NCI-H2227 (cell line): ENCODE measurements around the gene PBX2.
A peak's percentile ranks its signal among the peaks of the same experiment; 100 is the strongest.
"Not testable (repeated sequence)": the region's sequence is repeated elsewhere in the genome, so short reads cannot be mapped to it uniquely, and the experiment has no call there.

Experiments used
- DNase-seq: peaks from one replicate; lab custom pipeline; 2025; ENCODE audit not compliant: unreplicated experiment; lab: John Stamatoyannopoulos, UW

The PBX2 gene

GRCh38 chr6:32187725-32188380 is 2.1 kb downstream of the PBX2 start:
- not testable (repeated sequence) for DNase-seq

GRCh38 chr6:32187009-32187709 is 2.8 kb downstream of the PBX2 start:
- no peak for DNase-seq

- DNase-seq, result not testable (repeated sequence)
These were observed 3.7 kb downstream of the PBX2 start for GRCh38 chr6:32186151-32186840.

- DNase-seq, result peak; percentile 74
These were observed 4.3 kb downstream of the PBX2 start for GRCh38 chr6:32185681-32186131.

GRCh38 chr6:32184084-32184640 is 5.8 kb downstream of the PBX2 start, which contains the start of gene AGER:
AGER (minus strand) TSS chr6:32184253; CDS start chr6:32184222, 31 bp downstream.
- no peak for DNase-seq

- no peak for DNase-seq
These were observed 6.4 kb downstream of the PBX2 start for GRCh38 chr6:32183483-32184083.

- DNase-seq, result no peak
These were observed 7.0 kb downstream of the PBX2 start for GRCh38 chr6:32183030-32183429.

- no peak for DNase-seq
These were observed 7.4 kb downstream of the PBX2 start for GRCh38 chr6:32182555-32182981.

GRCh38 chr6:32181915-32182529 is 8.0 kb downstream of the PBX2 start:
- no peak for DNase-seq

- DNase-seq, result no peak
These were observed 8.8 kb downstream of the PBX2 start for GRCh38 chr6:32181148-32181702.

- DNase-seq, result no peak
These were observed 10.1 kb downstream of the PBX2 start for GRCh38 chr6:32179766-32180405.

GRCh38 chr6:32178547-32179440 is 11.2 kb downstream of the PBX2 start:
- no peak for DNase-seq

- DNase-seq, result peak; percentile 99
These were observed 12.0 kb downstream of the PBX2 start, which contains the start of gene RNF5 for GRCh38 chr6:32177788-32178546. RNF5 (plus strand) TSS chr6:32178405; CDS start chr6:32178512, 107 bp downstream.

GRCh38 chr6:32177183-32177787 is 12.7 kb downstream of the PBX2 start:
- peak; percentile 88 for DNase-seq

- DNase-seq, result no peak
These were observed 13.4 kb downstream of the PBX2 start for GRCh38 chr6:32176476-32177182.

GRCh38 chr6:32175711-32176475 is 14.1 kb downstream of the PBX2 start, which contains the start of gene AGPAT1:
AGPAT1 (minus strand) TSS chr6:32176084; CDS start chr6:32171496, 4,588 bp downstream.
- DNase-seq, result peak; percentile 97
